BE2C (cell line): Measurements from ENCODE around the gene MMP2.

Experiments
- DNase-seq: peaks from one replicate; pipeline ENCODE4 v3.0.0-alpha.2; 2020
- H3K27me3 ChIP-seq: fragments of 250-450 bp; sonication (Bioruptor Pico); 2 replicates; pipeline ENCODE4 v1.5.1; 2020; ENCODE audit warnings: mild to moderate bottlenecking
- H3K36me3 ChIP-seq: fragments of 250-450 bp; sonication (Bioruptor Pico); 2 replicates; pipeline ENCODE4 v1.5.1; 2020; ENCODE audit warnings: mild to moderate bottlenecking
- H3K4me1 ChIP-seq: fragments of 250-450 bp; sonication (Bioruptor Pico); 2 replicates; pipeline ENCODE4 v1.5.1; 2020
- H3K4me3 ChIP-seq: 2 replicates; pipeline ENCODE4 v1.5.1; 2011; ENCODE audit warnings: low read depth, low read length
- H3K9me3 ChIP-seq: fragments of 250-450 bp; sonication (Bioruptor Pico); 2 replicates; pipeline ENCODE4 v1.5.1; 2020
- TF ChIP-seq, protein P1 (sequence below): IDR thresholded peaks from 2 replicates; pipeline ENCODE4 v1.5.1; 2012; ENCODE audit warnings: mild to moderate bottlenecking, low read depth, low read length

MMP2 gene

DNA sequence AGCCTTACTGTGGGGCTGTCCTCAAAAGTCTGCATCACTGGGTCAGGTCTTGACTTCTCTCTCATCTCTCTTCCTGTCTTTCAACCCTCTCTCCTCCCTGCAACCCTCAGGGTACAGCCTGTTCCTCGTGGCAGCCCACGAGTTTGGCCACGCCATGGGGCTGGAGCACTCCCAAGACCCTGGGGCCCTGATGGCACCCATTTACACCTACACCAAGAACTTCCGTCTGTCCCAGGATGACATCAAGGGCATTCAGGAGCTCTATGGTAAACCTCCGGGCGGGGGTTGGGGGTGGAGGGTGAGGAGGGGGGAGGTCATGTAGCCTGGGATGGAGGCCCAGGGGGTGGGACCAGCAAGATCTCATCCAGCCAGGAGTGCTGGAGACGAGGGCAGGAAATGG, 12.7 kb downstream of the MMP2 start:
- H3K36me3 ChIP-seq = peaks cover 75% of the 10 kb centered on the region
- H3K9me3 ChIP-seq = no peaks in the 10 kb centered on the region
- H3K4me3 ChIP-seq = no peak overlapping the region
- no peak for DNase-seq
- H3K4me1 ChIP-seq = peaks cover 26% of the 10 kb centered on the region
- H3K27me3 ChIP-seq = no peaks in the 10 kb centered on the region
- TF ChIP-seq, protein P1, sequence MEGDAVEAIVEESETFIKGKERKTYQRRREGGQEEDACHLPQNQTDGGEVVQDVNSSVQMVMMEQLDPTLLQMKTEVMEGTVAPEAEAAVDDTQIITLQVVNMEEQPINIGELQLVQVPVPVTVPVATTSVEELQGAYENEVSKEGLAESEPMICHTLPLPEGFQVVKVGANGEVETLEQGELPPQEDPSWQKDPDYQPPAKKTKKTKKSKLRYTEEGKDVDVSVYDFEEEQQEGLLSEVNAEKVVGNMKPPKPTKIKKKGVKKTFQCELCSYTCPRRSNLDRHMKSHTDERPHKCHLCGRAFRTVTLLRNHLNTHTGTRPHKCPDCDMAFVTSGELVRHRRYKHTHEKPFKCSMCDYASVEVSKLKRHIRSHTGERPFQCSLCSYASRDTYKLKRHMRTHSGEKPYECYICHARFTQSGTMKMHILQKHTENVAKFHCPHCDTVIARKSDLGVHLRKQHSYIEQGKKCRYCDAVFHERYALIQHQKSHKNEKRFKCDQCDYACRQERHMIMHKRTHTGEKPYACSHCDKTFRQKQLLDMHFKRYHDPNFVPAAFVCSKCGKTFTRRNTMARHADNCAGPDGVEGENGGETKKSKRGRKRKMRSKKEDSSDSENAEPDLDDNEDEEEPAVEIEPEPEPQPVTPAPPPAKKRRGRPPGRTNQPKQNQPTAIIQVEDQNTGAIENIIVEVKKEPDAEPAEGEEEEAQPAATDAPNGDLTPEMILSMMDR = no peak

DNA sequence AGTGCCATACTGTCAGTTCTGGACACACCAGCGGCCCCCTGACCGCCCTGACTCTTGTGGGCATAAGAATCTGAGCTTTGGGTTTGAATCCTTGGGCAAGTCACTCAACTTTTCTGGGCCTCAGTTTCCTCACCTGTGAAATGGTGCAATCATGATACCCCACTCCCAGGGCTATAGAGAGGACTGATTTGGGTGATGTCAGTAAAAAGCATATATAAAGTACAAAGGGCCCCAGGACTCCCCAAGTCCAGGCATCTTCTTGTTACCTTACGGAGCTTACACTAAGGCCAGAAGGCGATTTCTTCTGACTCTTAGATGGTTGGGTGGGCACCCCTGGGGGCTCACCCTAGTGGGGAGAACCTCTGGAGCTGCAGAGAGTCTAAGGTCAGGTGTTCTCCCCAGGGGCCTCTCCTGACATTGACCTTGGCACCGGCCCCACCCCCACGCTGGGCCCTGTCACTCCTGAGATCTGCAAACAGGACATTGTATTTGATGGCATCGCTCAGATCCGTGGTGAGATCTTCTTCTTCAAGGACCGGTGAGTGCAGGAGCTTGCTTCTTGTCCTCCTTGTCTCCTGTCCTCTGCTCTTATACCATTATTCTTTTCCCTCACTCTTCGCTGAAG, 13.9 kb downstream of the MMP2 start:
- no peak overlapping the region for H3K4me3 ChIP-seq
- no peaks in the 10 kb centered on the region for H3K27me3 ChIP-seq
- DNase-seq = no peak
- TF ChIP-seq, protein P1 = no peak
- no peaks in the 10 kb centered on the region for H3K9me3 ChIP-seq
- peaks cover 34% of the 10 kb centered on the region for H3K4me1 ChIP-seq
- H3K36me3 ChIP-seq = peaks cover 73% of the 10 kb centered on the region

DNA sequence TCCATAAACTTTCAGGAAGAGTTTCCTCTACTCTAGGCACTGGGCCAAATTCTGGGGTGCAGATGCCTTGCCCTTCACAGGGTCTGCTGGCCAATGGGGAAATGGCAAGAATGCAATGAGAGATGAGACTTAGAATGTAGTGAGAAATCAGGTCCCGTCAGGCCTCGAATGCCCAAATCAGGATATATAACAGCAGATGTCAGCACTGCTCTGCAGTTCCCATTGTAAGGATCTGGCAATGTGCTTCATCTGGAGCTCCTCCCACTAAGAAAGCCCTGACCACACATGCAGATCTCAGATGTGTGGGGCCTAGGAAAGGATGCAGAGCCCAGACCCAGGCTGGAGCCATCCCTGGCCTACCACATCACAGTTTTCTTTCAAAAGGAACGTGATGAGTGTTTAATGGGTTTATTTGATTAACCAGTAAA, 16.0 kb downstream of the MMP2 start:
- no peaks in the 10 kb centered on the region for H3K27me3 ChIP-seq
- DNase-seq = peak; percentile 78
- peaks cover 67% of the 10 kb centered on the region for H3K36me3 ChIP-seq
- H3K4me1 ChIP-seq = peaks cover 44% of the 10 kb centered on the region
- TF ChIP-seq, protein P1 = peak; percentile 70
- H3K9me3 ChIP-seq = no peaks in the 10 kb centered on the region
- H3K4me3 ChIP-seq = no peak overlapping the region

DNA sequence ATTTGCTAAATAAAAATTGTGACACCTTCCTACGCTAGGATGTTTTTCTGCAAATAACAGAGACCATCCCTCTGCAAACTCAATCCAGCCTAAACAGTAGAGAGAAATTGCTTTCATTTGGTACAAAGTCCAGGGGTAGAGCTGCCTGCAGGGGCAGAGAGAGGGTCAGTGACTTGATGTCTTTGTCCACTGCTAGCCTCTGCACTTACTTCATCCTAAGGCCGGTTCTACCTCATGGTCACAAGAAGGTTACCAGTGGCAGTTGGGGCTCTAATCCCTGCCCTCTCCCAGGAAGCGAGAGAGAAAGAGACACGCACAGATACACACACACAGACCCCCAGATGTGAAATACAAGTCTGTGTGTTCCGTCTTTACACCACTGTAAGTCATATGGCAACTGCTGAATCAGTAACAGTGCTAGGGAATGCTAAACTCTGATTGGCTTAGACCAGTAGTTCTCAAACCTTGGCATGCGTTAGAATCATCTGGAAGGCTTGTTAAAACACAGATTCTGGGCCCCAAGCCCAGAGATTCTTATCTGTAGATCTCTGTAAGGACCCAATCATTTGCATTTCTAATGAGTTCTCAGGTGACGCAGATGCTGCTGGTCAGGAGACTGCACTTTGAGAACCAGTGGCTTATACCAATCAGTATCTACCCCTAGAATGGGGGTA, 16.8 kb downstream of the MMP2 start:
- no peak overlapping the region for H3K4me3 ChIP-seq
- DNase-seq = no peak
- no peaks in the 10 kb centered on the region for H3K27me3 ChIP-seq
- TF ChIP-seq, protein P1 = no peak
- no peaks in the 10 kb centered on the region for H3K9me3 ChIP-seq
- H3K36me3 ChIP-seq = peaks cover 59% of the 10 kb centered on the region
- H3K4me1 ChIP-seq = peaks cover 51% of the 10 kb centered on the region

DNA sequence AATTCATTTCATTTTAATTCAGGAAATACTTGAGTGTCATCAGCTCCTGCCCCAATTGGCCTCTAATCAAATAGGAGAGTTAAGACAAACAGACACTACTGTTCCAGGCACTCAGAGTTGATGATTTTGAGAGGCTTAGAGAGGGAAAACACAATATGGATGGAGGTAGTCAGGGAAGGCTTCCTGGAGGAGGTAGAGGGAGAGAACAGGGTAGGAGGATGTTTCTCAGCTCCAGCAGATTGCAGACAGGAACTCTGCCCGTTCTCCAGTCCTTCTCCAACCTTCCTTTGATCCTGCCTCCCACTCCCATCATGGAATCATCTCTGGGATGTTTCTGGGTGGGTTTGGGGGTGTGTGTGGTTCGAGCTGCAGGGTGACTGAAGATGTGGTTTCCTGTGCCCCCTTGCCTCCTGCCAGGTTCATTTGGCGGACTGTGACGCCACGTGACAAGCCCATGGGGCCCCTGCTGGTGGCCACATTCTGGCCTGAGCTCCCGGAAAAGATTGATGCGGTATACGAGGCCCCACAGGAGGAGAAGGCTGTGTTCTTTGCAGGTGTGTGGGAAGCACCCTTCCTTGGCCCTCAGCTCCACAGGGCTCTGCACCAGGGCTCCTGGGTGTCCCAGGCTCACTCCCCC, 17.6 kb downstream of the MMP2 start:
- H3K4me1 ChIP-seq = peaks cover 60% of the 10 kb centered on the region
- H3K36me3 ChIP-seq = peaks cover 61% of the 10 kb centered on the region
- TF ChIP-seq, protein P1 = no peak

DNA sequence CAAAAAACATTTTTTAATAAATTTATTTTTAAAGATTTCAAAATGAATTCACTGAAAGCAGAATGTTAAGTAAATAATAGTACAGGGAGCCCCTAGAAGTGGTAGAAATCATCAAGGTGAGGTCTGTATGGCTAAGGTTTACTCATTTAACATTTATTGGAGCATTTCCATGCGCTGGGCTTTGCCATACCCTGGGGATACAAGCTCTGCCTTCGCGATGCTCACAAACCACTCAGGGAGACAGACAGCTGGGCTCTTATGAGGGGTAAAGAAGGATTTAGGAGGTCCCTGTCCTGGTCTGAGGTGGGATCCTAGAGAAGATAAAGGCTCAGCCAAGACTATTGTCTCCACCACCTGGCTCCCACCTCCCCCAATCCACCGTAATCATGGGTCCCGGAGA, 18.6 kb downstream of the MMP2 start:
- TF ChIP-seq, protein P1 = no peak
- Histone ChIP-seq H3K36me3 (peaks cover 65% of the 10 kb centered on the region), H3K27me3 (no peaks in the 10 kb centered on the region), H3K4me3 (no peak overlapping the region), H3K9me3 (no peaks in the 10 kb centered on the region), H3K4me1 (peaks cover 69% of the 10 kb centered on the region)
- DNase-seq = no peak

More for the DNA sequence above, 17.6 kb downstream of the MMP2 start:
- Histone ChIP-seq H3K4me3 (no peak overlapping the region), H3K27me3 (no peaks in the 10 kb centered on the region), H3K9me3 (no peaks in the 10 kb centered on the region)
- DNase-seq = no peak
